Measurements from ENCODE around the gene DNAJB11.

DNA sequence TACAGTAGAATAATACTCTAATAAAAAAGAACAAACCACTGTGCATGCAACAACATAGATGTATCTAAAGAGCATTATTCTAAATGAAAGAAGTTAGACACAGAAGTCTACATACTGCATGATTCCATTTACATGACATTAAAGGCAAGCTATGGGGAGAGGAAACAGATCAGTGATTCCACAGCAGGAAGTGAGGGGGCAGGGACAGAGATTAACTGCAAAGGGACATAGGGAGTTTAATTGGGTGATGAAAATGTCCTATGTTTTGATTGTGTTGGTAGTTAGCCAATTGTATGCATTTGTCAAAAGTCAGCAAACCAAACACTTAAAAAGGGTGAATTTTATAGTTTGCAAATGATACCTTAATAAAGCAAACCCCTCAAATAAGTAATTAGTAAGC is 40.1 kb upstream of the DNAJB11 start:
- TF ChIP-seq, protein P1, sequence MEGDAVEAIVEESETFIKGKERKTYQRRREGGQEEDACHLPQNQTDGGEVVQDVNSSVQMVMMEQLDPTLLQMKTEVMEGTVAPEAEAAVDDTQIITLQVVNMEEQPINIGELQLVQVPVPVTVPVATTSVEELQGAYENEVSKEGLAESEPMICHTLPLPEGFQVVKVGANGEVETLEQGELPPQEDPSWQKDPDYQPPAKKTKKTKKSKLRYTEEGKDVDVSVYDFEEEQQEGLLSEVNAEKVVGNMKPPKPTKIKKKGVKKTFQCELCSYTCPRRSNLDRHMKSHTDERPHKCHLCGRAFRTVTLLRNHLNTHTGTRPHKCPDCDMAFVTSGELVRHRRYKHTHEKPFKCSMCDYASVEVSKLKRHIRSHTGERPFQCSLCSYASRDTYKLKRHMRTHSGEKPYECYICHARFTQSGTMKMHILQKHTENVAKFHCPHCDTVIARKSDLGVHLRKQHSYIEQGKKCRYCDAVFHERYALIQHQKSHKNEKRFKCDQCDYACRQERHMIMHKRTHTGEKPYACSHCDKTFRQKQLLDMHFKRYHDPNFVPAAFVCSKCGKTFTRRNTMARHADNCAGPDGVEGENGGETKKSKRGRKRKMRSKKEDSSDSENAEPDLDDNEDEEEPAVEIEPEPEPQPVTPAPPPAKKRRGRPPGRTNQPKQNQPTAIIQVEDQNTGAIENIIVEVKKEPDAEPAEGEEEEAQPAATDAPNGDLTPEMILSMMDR (conservative IDR thresholded peaks at IDR 0.05 in 1 of 2, IDR thresholded peaks at IDR 0.05 in 1 of 2; ENCODE audit: extremely low read depth in 1 of 2, insufficient read depth in 1 of 2, low read depth in 1 of 2, low read length in 2 of 2): no peak
- TF ChIP-seq EZH2 (IDR thresholded peaks at IDR 0.05; ENCODE audit: borderline replicate concordance, low read length): no peak
